Measurements from ENCODE around the gene FAN1. TPM values are rescaled to one million over a fixed set of nuclear protein-coding genes. Genes with fewer than 3 reads are reported as not detected.

Gene FAN1
- total RNA-seq, 1 donor from 2014 or later: 35.3 TPM

DNA sequence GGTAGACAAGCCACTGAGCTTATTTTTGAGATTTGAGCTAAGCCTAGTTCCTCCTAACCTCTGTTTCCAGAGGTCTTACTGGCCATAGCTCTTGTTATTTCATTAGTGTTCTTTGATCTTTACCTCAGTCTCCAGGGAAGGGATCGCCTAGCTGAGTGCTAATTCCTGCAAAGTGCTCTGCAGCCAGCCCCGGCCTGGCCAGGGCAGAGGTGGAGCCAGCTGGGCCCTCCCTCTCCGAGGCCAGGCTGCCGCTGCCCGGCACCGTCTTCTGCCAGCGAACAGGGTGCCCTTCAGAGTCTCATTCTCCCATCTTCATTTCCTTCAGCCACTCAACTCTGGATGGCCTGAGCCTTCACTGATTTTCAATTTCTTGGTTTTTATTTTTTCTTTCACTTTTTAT, 19.7 kb downstream of the FAN1 start:
- DNase-seq (ENCODE audit: low spot score): peak; percentile 30
- Histone ChIP-seq H3F3A (ENCODE audit: low read depth) (peaks cover 33% of the 10 kb centered on the region), H2AFZ (replicated peaks) (no peak overlapping the region), H3K27me3 (no peaks in the 10 kb centered on the region), H3K79me2 (ENCODE audit: low read depth) (no peaks in the 10 kb centered on the region), H3K4me3 (peak overlapping the region; percentile 5), H3K4me1 (peaks cover 28% of the 10 kb centered on the region), H4K20me1 (ENCODE audit: low read depth) (peaks cover 5% of the 10 kb centered on the region), H3K27ac (peak overlapping the region; percentile 93), H3K36me3 (no peaks in the 10 kb centered on the region), H3K4me2 (peak overlapping the region; percentile 64), H3K9ac (no peak overlapping the region), H3K9me3 (ENCODE audit: low read depth) (no peaks in the 10 kb centered on the region)
- H3K27me3 Mint-ChIP-seq (ENCODE audit: insufficient read depth, low read depth): no peaks in the 10 kb centered on the region
- H3K9me3 Mint-ChIP-seq: no peaks in the 10 kb centered on the region
- peak overlapping the region; percentile 74 for H3K27ac Mint-ChIP-seq
- TF ChIP-seq EZH2 (IDR thresholded peaks at IDR 0.05) (no peak), EZH2phosphoT487 (IDR thresholded peaks at IDR 0.05) (no peak)
- TF ChIP-seq, protein P1, sequence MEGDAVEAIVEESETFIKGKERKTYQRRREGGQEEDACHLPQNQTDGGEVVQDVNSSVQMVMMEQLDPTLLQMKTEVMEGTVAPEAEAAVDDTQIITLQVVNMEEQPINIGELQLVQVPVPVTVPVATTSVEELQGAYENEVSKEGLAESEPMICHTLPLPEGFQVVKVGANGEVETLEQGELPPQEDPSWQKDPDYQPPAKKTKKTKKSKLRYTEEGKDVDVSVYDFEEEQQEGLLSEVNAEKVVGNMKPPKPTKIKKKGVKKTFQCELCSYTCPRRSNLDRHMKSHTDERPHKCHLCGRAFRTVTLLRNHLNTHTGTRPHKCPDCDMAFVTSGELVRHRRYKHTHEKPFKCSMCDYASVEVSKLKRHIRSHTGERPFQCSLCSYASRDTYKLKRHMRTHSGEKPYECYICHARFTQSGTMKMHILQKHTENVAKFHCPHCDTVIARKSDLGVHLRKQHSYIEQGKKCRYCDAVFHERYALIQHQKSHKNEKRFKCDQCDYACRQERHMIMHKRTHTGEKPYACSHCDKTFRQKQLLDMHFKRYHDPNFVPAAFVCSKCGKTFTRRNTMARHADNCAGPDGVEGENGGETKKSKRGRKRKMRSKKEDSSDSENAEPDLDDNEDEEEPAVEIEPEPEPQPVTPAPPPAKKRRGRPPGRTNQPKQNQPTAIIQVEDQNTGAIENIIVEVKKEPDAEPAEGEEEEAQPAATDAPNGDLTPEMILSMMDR (IDR thresholded peaks at IDR 0.05): no peak
- H3K36me3 Mint-ChIP-seq: peaks cover 36% of the 10 kb centered on the region
- peaks cover 27% of the 10 kb centered on the region for H3K4me1 Mint-ChIP-seq
- H3K4me3 Mint-ChIP-seq: no peak overlapping the region

DNA sequence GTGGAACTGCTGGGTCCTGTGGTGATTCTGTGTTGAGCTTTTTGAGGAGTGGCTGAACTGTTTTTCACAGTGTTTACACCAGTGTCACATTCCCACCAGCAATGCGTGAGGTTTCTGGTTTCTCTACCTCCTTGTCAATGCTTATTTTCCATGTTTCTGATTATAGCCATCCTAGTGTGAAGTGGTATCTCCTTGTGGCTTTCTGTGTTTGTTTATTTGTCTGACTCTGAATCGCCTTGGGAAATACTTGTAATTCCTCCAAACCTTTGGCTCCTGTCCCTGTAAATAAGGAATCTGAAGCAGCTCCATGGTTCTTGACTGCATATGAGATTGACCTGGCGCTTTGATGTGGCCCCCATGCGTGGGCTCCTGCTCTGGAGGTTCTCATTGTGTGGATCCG, 20.6 kb downstream of the FAN1 start:
- no peak for DNase-seq (ENCODE audit: low spot score)
- peaks cover 27% of the 10 kb centered on the region for H3K4me1 Mint-ChIP-seq
- H3K36me3 ChIP-seq: no peaks in the 10 kb centered on the region

DNA sequence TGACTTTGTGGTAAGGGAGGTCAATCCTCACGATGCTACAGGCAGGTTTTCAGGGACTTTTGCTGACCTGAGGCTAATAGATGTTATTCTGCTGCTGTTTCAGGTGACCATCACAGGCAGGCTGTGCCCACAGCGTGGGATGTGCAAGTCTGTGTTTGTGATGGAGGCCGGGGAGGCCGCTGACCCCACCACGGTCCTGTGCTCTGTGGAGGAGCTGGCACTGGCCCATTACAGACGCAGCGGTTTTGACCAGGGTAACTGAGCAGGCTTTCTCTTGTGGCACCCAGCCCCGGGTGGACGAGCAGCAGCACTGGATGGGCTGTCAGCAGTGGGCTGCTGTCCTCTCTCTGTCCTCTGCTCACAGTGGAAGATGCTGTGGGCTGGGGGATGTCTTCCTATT, 22.0 kb downstream of the FAN1 start:
- H3K9ac ChIP-seq: no peak overlapping the region
- H3K36me3 Mint-ChIP-seq: peaks cover 39% of the 10 kb centered on the region

More for the DNA sequence above, 20.6 kb downstream of the FAN1 start:
- H3F3A ChIP-seq (ENCODE audit: low read depth): peaks cover 42% of the 10 kb centered on the region
- Mint-ChIP-seq H3K4me3 (no peak overlapping the region), H3K27ac (no peak overlapping the region), H3K27me3 (ENCODE audit: insufficient read depth, low read depth) (no peaks in the 10 kb centered on the region), H3K9me3 (no peaks in the 10 kb centered on the region), H3K36me3 (peaks cover 37% of the 10 kb centered on the region)
- peaks cover 28% of the 10 kb centered on the region for H3K4me1 ChIP-seq
- H3K4me3 ChIP-seq: no peak overlapping the region
- H3K79me2 ChIP-seq (ENCODE audit: low read depth): no peaks in the 10 kb centered on the region
- no peaks in the 10 kb centered on the region for H3K27me3 ChIP-seq
- H3K9ac ChIP-seq: no peak overlapping the region
- H3K9me3 ChIP-seq (ENCODE audit: low read depth): no peaks in the 10 kb centered on the region
- peaks cover 8% of the 10 kb centered on the region for H4K20me1 ChIP-seq (ENCODE audit: low read depth)
- H3K27ac ChIP-seq: no peak overlapping the region
- TF ChIP-seq EZH2phosphoT487 (IDR thresholded peaks at IDR 0.05): no peak
- TF ChIP-seq, protein P1 (IDR thresholded peaks at IDR 0.05): no peak
- no peak for TF ChIP-seq EZH2 (IDR thresholded peaks at IDR 0.05)
- no peak overlapping the region for H3K4me2 ChIP-seq
- no peak overlapping the region for H2AFZ ChIP-seq (replicated peaks)

More for the DNA sequence above, 22.0 kb downstream of the FAN1 start:
- Histone ChIP-seq H3K27ac (no peak overlapping the region), H3K4me1 (peaks cover 28% of the 10 kb centered on the region), H4K20me1 (ENCODE audit: low read depth) (peaks cover 8% of the 10 kb centered on the region), H3K36me3 (no peaks in the 10 kb centered on the region), H3K4me3 (no peak overlapping the region), H3K9me3 (ENCODE audit: low read depth) (no peaks in the 10 kb centered on the region), H3K27me3 (no peaks in the 10 kb centered on the region), H3F3A (ENCODE audit: low read depth) (peaks cover 42% of the 10 kb centered on the region), H3K79me2 (ENCODE audit: low read depth) (no peaks in the 10 kb centered on the region), H3K4me2 (no peak overlapping the region), H2AFZ (replicated peaks) (no peak overlapping the region)
- H3K4me3 Mint-ChIP-seq: no peak overlapping the region
- no peaks in the 10 kb centered on the region for H3K9me3 Mint-ChIP-seq
- no peak overlapping the region for H3K27ac Mint-ChIP-seq
- TF ChIP-seq EZH2phosphoT487 (IDR thresholded peaks at IDR 0.05) (no peak), EZH2 (IDR thresholded peaks at IDR 0.05) (no peak)
- TF ChIP-seq, protein P1 (IDR thresholded peaks at IDR 0.05): no peak
- no peaks in the 10 kb centered on the region for H3K27me3 Mint-ChIP-seq (ENCODE audit: insufficient read depth, low read depth)
- H3K4me1 Mint-ChIP-seq: peaks cover 27% of the 10 kb centered on the region
- no peak for DNase-seq (ENCODE audit: low spot score)

Measured in neural progenitor cell (in vitro differentiated cells).